Gastrocnemius medialis (tissue), 4 donors: ENCODE measurements around the gene OTC.

Experiments
- POLR2A ChIP-seq, 2 donors: fragments of 450-650 bp; IDR thresholded peaks; one replicate each; pipeline ENCODE4 v1.6.1; 2017; ENCODE audit warnings: antibody characterized with exemption in 2 of 2, mild to moderate bottlenecking in 2 of 2, moderate library complexity in 2 of 2
- TF ChIP-seq, protein P1 (sequence below), 5 experiments: fragments of 450-650 bp in 3 of 5; fragments of 200-600 bp in 2 of 5; sonication (generic) in 2 of 5; IDR thresholded peaks in 4 of 5; conservative IDR thresholded peaks in 1 of 5; 1 replicate in 4 of 5; 2 replicates in 1 of 5; pipeline ENCODE4 v1.5.1; 2016 to 2019; ENCODE audit warnings: antibody characterized with exemption in 5 of 5, mild to moderate bottlenecking in 3 of 5, moderate library complexity in 3 of 5

GRCh38 chrX:38468563-38469157, 116.3 kb downstream of the OTC start:
- TF ChIP-seq POLR2A (IDR thresholded peaks at IDR 0.05): no peak
- TF ChIP-seq, protein P1, sequence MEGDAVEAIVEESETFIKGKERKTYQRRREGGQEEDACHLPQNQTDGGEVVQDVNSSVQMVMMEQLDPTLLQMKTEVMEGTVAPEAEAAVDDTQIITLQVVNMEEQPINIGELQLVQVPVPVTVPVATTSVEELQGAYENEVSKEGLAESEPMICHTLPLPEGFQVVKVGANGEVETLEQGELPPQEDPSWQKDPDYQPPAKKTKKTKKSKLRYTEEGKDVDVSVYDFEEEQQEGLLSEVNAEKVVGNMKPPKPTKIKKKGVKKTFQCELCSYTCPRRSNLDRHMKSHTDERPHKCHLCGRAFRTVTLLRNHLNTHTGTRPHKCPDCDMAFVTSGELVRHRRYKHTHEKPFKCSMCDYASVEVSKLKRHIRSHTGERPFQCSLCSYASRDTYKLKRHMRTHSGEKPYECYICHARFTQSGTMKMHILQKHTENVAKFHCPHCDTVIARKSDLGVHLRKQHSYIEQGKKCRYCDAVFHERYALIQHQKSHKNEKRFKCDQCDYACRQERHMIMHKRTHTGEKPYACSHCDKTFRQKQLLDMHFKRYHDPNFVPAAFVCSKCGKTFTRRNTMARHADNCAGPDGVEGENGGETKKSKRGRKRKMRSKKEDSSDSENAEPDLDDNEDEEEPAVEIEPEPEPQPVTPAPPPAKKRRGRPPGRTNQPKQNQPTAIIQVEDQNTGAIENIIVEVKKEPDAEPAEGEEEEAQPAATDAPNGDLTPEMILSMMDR (IDR thresholded peaks at IDR 0.05 in 4 of 5, conservative IDR thresholded peaks at IDR 0.05 in 1 of 5): no peak
